HuH-7 (cell line): Measurements from ENCODE around the gene GOLPH3.
"Not testable (repeated sequence)": the region's sequence is repeated elsewhere in the genome, so short reads cannot be mapped to it uniquely, and the experiment has no call there.

Experiments used
- DNase-seq: peaks from one replicate; pipeline ENCODE4 v3.0.0; 2011; ENCODE audit warnings: low spot score

Gene GOLPH3

GRCh38 chr5:32135086-32135485 lies 39.0 kb downstream of the GOLPH3 start:
- no peak for DNase-seq

GRCh38 chr5:32132757-32133156 lies 41.4 kb downstream of the GOLPH3 start:
- no peak for DNase-seq

GRCh38 chr5:32131604-32132003 lies 42.5 kb downstream of the GOLPH3 start:
- no peak for DNase-seq

- DNase-seq: no peak
Observed at GRCh38 chr5:32130865-32131264, 43.3 kb downstream of the GOLPH3 start.

GRCh38 chr5:32129074-32129598 lies 45.0 kb downstream of the GOLPH3 start:
- no peak for DNase-seq

GRCh38 chr5:32127711-32128110 lies 46.4 kb downstream of the GOLPH3 start:
- DNase-seq: no peak

- DNase-seq: no peak
Observed at GRCh38 chr5:32126691-32127090, 47.4 kb downstream of the GOLPH3 start.

- DNase-seq: no peak
Observed at GRCh38 chr5:32123889-32124676, 50.0 kb downstream of the GOLPH3 start.

GRCh38 chr5:32123058-32123805 lies 50.9 kb downstream of the GOLPH3 start:
- no peak for DNase-seq

- DNase-seq: not testable (repeated sequence)
Observed at GRCh38 chr5:32118922-32119321, 55.2 kb downstream of the GOLPH3 start.

- no peak for DNase-seq
Observed at GRCh38 chr5:32116574-32117313, 57.4 kb downstream of the GOLPH3 start.

- no peak for DNase-seq
Observed at GRCh38 chr5:32115985-32116384, 58.1 kb downstream of the GOLPH3 start.

GRCh38 chr5:32110111-32110696 lies 63.9 kb downstream of the GOLPH3 start:
- DNase-seq: no peak

GRCh38 chr5:32109236-32109635 lies 64.9 kb downstream of the GOLPH3 start:
- DNase-seq: no peak

GRCh38 chr5:32108167-32108566 lies 66.0 kb downstream of the GOLPH3 start:
- DNase-seq: no peak

GRCh38 chr5:32107291-32107690 lies 66.8 kb downstream of the GOLPH3 start:
- no peak for DNase-seq

- no peak for DNase-seq
Observed at GRCh38 chr5:32103521-32103920, 70.6 kb downstream of the GOLPH3 start.

- DNase-seq: no peak
Observed at GRCh38 chr5:32102254-32102986, 71.7 kb downstream of the GOLPH3 start.

GRCh38 chr5:32100691-32101302 lies 73.3 kb downstream of the GOLPH3 start:
- DNase-seq: no peak

- no peak for DNase-seq
Observed at GRCh38 chr5:32100230-32100629, 73.9 kb downstream of the GOLPH3 start.

- no peak for DNase-seq
Observed at GRCh38 chr5:32099486-32100035, 74.6 kb downstream of the GOLPH3 start.
